Peyer's patch (tissue), 4 donors: ENCODE measurements around the gene PSMD13. TPM values are rescaled to one million over a fixed set of nuclear protein-coding genes. Genes with fewer than 3 reads are reported as not detected.
A peak's percentile ranks its signal among the peaks of the same experiment; 100 is the strongest.
"Not testable (repeated sequence)": the region's sequence is repeated elsewhere in the genome, so short reads cannot be mapped to it uniquely, and the experiment has no call there.

Source experiments
- DNase-seq, 3 donors: peaks; one replicate each; pipeline ENCODE4 v3.0.0-alpha.2; 2017 to 2019
- H3K27ac ChIP-seq, 4 donors: fragments of 200-600 bp; sonication (generic); one replicate each; pipeline ENCODE4 v1.5.1; 2016 to 2019
- H3K27me3 ChIP-seq, 2 donors: fragments of 200-600 bp; sonication (generic); one replicate each; pipeline ENCODE4 v1.5.1; 2019
- H3K36me3 ChIP-seq, 3 donors: fragments of 200-600 bp; sonication (generic); one replicate each; pipeline ENCODE4 v1.5.1; 2016 to 2019
- H3K4me1 ChIP-seq, 4 donors: fragments of 200-600 bp; sonication (generic); one replicate each; pipeline ENCODE4 v1.5.1; 2016 to 2019
- H3K4me3 ChIP-seq, 4 donors: fragments of 200-600 bp; sonication (generic); 1 replicate in 3 of 4; 2 replicates in 1 of 4; pipeline ENCODE4 v1.5.1; 2016 to 2019; ENCODE audit warnings: mild to moderate bottlenecking in 1 of 4
- H3K9me3 ChIP-seq, 4 donors: fragments of 200-600 bp; sonication (generic); one replicate each; pipeline ENCODE4 v1.5.1; 2016 to 2019; ENCODE audit warnings: mild to moderate bottlenecking in 1 of 4
- CTCF ChIP-seq, 6 experiments: fragments of 450-650 bp in 4 of 6; fragments of 200-600 bp in 2 of 6; sonication (generic) in 1 of 6; IDR thresholded peaks; one replicate each; pipeline ENCODE4 v1.5.1; 2017 to 2019; ENCODE audit warnings: antibody characterized with exemption in 6 of 6, mild to moderate bottlenecking in 3 of 6, moderate library complexity in 1 of 6
- POLR2A ChIP-seq, 2 donors: fragments of 450-650 bp; IDR thresholded peaks; one replicate each; pipeline ENCODE4 v1.5.1; 2017; ENCODE audit warnings: antibody characterized with exemption in 2 of 2, mild to moderate bottlenecking in 2 of 2, moderate library complexity in 2 of 2
- total RNA-seq, 4 donors: library from RNA; depleted of rRNA; stranded (reverse); fragments of >200 nt; gene quantifications; one replicate each; pipeline ENCODE4 v1.1.0, GENCODE V29; 2016

Gene PSMD13
- total RNA-seq, result 100 to 1,000 TPM in 2 of 4 donors, 10 to 100 TPM in 2; 74.5 to 125 (median 96.9) TPM

DNA sequence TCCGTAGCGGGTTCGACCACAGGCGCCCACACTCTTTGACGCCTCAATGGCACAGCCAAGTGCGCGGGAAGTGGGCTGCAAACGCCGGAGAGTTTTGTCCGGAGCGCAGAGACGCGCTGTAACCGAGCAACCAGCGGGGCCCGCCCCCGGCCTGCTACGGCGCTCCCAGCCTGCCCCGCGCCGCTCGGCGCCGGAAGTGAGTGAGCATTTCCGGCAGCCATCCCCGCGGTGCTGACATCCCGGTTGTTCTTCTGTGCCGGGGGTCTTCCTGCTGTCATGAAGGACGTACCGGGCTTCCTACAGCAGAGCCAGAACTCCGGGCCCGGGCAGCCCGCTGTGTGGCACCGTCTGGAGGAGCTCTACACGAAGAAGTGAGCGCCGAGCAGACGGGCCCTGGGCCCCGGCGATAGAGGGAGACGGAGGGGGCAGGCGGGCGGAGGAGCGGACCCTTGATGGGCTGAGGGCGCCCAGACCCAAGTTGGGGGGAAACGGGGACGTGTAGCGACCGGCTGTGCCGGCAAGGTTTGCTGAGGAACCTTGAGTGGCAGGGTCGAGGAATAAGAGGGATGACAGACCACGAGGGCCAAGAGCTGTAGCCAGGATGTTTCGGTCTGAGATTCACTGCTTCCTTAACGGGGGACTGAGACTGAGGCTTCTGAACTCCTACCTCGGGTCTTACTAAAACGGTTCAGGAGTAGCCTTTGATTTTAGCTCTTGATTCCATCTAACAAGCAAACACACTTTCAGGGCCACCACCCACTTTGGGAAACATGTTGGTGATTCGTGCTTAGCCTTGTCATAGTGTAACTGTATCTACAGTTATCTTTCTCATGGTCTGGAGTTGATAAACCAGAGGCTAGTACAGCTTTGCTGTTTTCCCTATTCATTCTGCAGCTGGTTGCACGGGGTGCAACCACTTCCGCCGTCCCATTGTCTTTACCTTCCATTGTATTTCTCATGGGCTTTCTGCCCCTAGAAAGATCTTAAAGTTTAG, at the start of gene PSMD13:
Gene PSMD13 (plus strand): TSS at position 203 of the 994 bp plus-strand sequence. CDS start 74 bp downstream, at position 277.
- Histone ChIP-seq H3K4me3 (peak within 1 kb of the TSS; percentile 82 to 94 (median 87)), H3K4me1 (peaks cover 0 to 32% (median 6%) of the 10 kb centered on the region in 4 donors), H3K9me3 (no peaks in the 10 kb centered on the region), H3K27me3 (no peaks in the 10 kb centered on the region), H3K27ac (peak within 1 kb of the TSS; percentile 92 to 97 (median 95)), H3K36me3 (peaks cover 0 to 21% (median 0%) of the 10 kb centered on the region in 3 donors)
- no peak for TF ChIP-seq CTCF (IDR thresholded peaks at IDR 0.05)
- TF ChIP-seq POLR2A (IDR thresholded peaks at IDR 0.05), result no peak
- DNase-seq, result peak; percentile 77 to 92 (median 89)

GRCh38 chr11:189200-189783, 47.5 kb upstream of the PSMD13 start:
- DNase-seq, result peak in 2 of 3 donors; percentile 46
- not testable (repeated sequence) for H3K9me3 ChIP-seq, H3K4me1 ChIP-seq, H3K27me3 ChIP-seq, H3K4me3 ChIP-seq, H3K36me3 ChIP-seq, H3K27ac ChIP-seq

DNA sequence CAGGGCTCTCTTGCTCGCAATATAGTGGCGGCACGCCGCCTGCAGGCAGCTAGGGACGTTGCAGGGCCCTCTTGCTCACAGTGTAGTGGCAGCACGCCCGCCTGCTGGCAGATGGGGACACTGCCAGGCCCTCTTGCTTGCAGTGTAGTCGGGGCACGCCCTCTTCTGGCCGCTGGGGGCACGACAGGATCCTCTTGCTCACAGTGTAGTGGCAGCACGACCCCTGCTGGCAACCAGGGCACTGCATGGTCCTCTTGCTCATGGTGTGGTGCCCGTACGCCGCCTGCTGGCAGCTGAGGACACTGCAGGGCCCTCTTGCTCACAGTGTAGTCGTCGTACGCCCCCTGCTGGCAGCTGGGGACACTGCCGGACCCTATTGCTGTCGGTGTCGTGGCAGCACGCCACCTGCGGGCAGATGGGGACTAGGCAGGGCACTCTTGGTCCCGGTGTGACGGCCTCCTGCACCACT, 46.9 kb upstream of the PSMD13 start:
- DNase-seq, result peak in 1 of 3 donors; percentile 50

GRCh38 chr11:190546-190945, 46.2 kb upstream of the PSMD13 start:
- H3K9me3 ChIP-seq, H3K4me3 ChIP-seq, H3K36me3 ChIP-seq, H3K4me1 ChIP-seq, H3K27me3 ChIP-seq, H3K27ac ChIP-seq: not testable (repeated sequence)
- DNase-seq, result peak in 1 of 3 donors; percentile 38

More for the DNA sequence above, 46.9 kb upstream of the PSMD13 start:
- H3K9me3 ChIP-seq, H3K4me3 ChIP-seq, H3K27me3 ChIP-seq, H3K27ac ChIP-seq, H3K4me1 ChIP-seq, H3K36me3 ChIP-seq: not testable (repeated sequence)
- TF ChIP-seq CTCF (IDR thresholded peaks at IDR 0.05), result peak in 1 of 6 experiments; percentile 4

DNA sequence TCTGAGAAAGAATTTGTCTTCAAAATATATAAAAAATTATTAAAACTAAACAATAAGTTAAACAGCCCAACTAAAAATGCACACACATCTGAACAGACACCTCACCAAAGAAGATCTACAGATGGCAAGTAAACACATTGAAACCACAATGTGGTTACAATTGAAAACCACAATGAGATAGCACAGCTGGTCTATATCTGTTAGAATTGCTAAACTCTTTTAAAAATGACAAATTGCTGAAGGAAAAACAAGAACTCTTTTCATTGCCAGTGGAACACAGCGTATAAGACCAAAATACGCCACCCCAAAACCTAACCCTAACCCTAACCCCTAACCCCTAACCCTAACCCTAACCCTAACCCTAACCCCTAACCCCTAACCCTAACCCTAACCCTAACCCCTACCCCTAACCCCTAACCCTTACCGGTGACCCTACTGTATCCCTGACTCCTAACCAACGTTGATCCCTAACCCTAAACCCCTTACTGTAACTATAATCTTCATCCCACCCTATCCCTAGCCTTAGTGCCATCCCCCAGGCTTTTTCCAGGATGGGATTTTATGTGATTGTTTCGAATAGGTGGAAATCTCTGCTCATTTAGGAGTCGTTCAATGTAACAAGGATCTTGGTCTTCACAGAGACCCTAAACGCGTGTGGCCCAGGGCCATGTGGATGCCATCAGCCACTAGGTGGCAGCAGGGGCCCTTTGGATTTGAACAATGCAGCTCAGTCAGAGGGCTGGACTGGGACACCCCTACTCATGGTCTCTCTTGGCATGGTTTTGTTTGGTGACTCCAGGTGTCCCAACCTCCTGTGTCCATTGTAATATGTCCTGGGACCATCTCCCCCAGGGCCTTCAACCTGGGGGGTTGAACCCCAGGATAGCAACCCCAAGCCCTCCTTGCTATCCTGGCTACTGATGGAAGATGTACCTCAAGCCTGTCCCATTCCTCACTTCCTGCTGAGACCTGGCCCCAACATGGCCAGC, 45.0 kb upstream of the PSMD13 start:
- not testable (repeated sequence) for H3K36me3 ChIP-seq, H3K27ac ChIP-seq, H3K27me3 ChIP-seq, H3K9me3 ChIP-seq, H3K4me3 ChIP-seq, H3K4me1 ChIP-seq
- TF ChIP-seq CTCF (IDR thresholded peaks at IDR 0.05), result peak in 5 of 6 experiments; percentile 25 to 41 (median 35)
- DNase-seq, result peak in 1 of 3 donors; percentile 73

DNA sequence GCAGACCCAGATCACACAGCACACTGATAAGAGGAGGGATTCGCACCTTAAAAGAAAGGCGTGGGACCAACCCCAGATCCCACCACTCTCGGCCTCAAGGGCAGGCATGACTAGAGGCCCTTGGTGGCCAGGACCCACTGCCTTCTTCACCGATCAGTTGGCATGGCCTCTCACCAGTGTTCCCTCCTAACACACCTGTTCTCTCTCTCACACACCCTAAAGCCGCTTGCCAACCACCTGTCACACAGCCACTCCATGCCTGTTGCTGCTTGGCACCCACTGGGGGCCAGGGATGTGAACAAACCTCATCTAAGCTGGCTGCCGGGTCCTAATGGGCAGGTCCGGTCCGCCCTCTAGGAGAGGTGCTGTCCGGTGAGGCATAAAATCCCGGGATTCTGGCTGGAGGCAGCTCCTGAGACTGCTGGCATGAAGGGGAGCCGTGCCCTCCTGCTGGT, 44.1 kb upstream of the PSMD13 start, which contains the start of gene SCGB1C1:
Gene SCGB1C1 (plus strand): TSS at position 405 of the 455 bp plus-strand sequence. CDS start 22 bp downstream, at position 427.
- not testable (repeated sequence) for H3K4me3 ChIP-seq, H3K9me3 ChIP-seq, H3K27me3 ChIP-seq, H3K27ac ChIP-seq, H3K36me3 ChIP-seq, DNase-seq, H3K4me1 ChIP-seq

DNA sequence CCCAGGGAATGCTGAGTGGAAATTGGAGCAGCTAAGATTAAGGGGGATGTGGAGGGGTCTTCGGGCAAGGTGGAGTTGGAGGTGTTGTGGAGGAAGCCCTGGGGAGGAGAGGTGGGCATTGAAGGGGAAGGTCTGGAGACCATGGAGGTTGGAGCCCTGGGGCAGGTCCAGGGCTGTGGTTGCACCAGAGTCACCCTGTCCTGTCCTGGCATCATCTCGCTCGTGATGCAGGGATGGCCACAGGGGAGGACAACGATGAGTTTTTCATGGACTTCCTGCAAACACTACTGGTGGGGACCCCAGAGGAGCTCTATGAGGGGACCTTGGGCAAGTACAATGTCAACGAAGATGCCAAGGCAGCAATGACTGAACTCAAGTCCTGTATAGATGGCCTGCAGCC, 43.3 kb upstream of the PSMD13 start:
- not testable (repeated sequence) for H3K4me3 ChIP-seq, H3K9me3 ChIP-seq, H3K36me3 ChIP-seq, H3K27me3 ChIP-seq, H3K27ac ChIP-seq, H3K4me1 ChIP-seq
- DNase-seq, result peak in 2 of 3 donors; percentile 27 to 39
